NCI-H524 treated with DMSO at 0.1 percent for 48 hours (cell line): ENCODE results near the gene HOXD8.

ENCODE experiments used
- DNase-seq: peaks from one replicate; lab custom pipeline; 2025; lab: John Stamatoyannopoulos, UW

The HOXD8 gene

DNA sequence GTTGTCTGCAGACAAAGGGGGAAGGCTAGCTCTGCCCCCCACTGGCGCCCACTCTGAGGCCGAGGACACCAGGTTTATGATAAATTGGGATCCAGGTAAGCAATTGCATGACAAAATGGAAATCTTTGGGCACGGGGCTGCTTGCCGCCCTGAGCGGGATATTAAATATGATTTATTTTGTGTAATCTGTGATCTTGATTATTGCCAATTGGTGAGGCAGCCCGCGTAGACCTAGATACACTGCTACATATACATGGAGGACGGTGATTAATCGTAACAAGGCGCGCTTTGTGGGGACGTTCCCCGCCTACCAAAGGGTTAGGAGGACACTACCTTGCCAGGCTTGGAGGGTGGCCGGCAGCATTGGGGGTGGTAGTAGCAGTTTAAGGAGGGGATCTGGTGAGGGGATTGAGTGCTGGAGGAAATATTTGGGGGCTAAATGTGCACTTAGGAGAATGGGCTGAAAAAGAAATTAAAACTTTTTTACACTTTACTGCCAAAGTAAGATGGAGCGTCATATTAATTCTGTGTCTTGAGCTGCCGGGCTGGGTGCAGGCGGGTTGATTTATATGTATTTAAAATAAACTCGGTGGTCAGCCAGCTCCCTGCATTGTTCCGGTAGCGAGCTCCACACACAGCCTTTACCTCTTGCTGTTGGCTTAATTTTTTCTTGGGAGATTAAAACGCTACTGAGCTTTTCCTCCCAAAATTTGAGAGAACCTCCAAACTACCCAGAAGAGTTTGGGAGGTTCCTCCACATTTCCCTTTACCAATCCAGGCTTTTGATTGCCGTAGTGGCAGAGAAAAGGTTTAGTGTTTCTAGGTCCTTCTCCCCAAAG, 31.7 kb downstream of the HOXD8 start:
- DNase-seq: no peak

DNA sequence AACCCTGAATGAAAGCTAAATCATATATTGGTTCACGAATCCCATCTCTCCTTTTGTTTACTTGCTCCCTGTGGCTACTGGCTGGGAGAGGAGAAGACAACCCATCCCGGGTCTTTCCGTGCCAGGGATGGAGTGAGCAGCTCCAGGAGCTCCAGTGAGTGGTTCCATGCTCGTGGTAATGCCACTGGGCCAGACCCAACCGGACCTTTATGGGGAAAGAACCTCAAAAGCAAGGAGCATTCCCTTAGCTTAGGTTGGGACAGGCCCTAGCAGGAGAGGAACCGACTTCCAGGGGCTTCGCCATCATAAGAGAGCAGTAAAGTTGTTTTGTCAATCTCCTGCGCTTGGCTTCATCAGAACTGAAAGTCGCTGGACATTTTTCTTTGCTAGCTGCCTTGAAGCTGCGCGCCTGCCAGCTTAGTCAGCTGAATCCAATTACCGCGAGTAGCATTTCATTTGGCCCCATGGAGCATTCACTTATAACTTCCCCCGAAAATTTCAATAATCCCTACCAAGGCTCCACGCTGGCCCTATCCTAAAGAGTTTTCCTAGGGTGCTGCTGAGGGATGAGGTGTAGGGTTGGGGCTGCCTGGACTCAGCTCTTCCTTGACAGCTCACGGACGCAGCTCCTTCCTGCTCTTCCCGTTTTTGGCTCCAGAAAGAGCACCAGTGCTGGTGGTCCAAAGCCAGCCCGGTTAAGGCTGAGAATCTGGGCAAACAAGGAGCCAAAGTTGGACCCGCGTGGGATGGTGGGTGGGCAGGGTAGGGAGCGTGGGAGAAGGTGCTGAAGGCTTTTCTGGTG, 32.5 kb downstream of the HOXD8 start:
- no peak for DNase-seq

GRCh38 chr2:176162911-176163671, 33.6 kb downstream of the HOXD8 start:
- no peak for DNase-seq

DNA sequence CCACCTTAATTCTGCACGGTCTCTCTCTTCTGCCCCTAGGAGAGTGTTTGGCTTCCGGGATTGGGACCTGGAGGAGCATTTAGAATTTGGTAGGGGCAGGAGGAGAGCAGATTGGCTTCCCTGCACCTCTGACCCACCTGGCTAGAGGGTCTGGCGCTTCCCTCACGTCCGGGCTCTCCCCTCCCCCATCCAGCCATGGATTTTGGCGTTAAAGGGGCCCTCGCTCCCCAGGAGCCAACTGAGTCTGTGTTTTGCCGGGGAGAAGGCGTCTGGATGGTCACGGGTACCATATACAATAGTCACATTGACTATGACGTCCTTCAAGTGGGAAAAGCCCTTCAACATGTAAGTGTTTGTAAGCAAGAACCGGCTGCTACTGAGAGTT, 34.2 kb downstream of the HOXD8 start:
- no peak for DNase-seq

GRCh38 chr2:176164201-176164600, 34.7 kb downstream of the HOXD8 start:
- no peak for DNase-seq

- no peak for DNase-seq
Measured at GRCh38 chr2:176164611-176165369, 35.3 kb downstream of the HOXD8 start.

DNA sequence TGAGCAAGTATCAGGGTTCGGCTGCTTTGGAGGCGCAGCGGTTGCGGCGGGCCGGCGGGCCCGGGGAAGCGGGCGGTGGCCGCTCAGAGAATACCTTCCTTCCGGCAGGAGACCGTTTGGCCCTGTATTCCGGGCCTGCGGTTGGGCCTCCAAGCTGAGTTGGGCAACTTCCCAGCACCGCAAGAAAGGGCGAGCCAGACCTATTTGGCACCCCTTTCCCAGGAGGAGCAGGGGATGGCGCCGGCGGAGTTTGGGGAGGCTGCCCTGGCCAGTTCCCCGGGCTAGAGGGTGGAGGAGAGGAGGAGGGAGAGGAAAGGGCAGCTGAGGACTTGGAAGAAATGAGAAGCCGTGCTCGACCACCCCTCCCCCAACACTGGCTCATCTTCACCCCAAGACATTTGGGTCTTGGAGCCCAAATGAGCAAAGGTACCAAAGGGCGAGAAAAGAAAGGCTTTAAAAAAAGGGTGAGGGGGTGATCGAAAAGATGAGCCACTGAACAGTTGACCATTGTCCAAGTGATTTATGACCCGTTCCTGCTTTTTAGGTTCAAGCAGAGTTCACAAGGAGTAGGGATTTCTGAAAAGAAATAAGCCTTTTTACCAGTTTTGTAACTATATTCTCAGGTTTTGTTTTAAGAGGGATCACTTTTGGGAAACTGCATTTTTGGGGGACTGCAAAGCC, 36.0 kb downstream of the HOXD8 start:
- DNase-seq: no peak

DNA sequence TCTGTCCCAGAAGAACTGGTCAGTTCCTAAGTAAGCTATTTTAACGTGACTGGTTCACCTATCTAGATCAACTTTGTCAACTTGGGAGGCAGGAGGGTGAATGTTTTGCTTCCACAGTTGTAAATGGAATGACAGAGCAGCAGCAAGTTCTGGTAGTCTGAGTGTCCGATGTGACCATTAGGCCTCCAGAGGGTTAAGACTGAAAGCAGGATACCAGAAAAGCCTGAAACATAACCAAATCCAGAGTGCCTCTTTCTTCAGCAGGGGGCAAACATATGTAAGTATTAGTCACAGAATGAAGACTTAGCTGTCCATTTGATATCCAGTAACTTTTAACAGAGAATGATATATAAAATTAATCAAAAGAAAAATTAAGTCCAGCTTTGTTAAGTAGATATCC, 36.8 kb downstream of the HOXD8 start:
- DNase-seq: no peak

GRCh38 chr2:176167398-176167797, 37.9 kb downstream of the HOXD8 start:
- DNase-seq: no peak

GRCh38 chr2:176169181-176169580, 39.7 kb downstream of the HOXD8 start:
- no peak for DNase-seq

DNA sequence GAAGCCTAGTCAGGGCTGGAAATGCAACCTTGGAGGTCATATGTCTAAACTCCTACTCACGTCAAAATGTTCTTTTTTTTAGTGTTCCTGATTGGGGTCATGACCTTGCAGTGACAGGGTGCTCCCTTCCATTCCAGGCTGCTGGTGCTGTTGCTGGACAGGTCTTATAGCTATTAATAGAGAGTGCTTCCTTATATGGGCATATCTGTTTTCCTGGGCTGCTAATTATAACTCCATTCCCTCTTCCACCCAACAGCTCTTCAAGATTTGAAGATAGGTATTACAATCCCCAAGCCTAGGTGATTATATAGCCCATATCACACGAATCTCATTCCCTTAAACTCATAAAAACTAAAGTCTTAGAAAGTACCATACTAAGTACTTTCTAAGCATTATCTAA, 40.2 kb downstream of the HOXD8 start:
- DNase-seq: no peak

- DNase-seq: no peak
Measured at GRCh38 chr2:176170602-176171305, 41.2 kb downstream of the HOXD8 start.

DNA sequence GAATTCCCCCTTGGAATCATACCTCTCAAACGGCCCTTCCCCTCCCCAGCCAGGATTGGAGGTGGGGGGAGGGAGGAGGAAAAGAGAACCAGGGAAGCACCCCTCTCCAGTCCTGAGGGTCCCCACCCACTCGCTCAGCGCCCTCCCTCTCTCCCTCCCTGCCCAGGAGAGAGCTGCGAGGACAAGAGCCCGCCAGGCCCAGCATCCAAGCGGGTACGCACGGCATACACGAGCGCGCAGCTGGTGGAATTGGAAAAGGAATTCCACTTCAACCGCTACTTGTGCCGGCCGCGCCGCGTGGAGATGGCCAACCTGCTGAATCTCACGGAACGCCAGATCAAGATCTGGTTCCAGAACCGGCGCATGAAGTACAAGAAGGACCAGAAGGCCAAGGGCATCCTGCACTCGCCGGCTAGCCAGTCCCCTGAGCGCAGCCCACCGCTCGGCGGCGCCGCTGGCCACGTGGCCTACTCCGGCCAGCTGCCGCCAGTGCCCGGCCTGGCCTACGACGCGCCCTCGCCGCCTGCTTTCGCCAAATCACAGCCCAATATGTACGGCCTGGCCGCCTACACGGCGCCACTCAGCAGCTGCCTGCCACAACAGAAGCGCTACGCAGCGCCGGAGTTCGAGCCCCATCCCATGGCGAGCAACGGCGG, 42.0 kb downstream of the HOXD8 start:
- no peak for DNase-seq

DNA sequence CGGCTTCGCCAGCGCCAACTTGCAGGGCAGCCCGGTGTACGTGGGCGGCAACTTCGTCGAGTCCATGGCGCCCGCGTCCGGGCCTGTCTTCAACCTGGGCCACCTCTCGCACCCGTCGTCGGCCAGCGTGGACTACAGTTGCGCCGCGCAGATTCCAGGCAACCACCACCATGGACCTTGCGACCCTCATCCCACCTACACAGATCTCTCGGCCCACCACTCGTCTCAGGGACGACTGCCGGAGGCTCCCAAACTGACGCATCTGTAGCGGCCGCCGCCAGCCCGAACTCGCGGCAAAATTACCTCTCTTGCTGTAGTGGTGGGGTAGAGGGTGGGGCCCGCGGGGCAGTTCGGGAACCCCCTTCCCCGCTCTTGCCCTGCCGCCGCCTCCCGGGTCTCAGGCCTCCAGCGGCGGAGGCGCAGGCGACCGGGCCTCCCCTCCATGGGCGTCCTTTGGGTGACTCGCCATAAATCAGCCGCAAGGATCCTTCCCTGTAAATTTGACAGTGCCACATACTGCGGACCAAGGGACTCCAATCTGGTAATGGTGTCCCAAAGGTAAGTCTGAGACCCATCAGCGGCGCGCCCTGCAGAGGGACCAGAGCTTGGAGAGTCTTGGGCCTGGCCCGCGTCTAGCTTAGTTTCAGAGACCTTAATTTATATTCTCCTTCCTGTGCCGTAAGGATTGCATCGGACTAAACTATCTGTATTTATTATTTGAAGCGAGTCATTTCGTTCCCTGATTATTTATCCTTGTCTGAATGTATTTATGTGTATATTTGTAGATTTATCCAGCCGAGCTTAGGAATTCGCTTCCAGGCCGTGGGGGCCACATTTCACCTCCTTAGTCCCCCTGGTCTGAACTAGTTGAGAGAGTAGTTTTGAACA, 42.7 kb downstream of the HOXD8 start:
- DNase-seq: no peak

DNA sequence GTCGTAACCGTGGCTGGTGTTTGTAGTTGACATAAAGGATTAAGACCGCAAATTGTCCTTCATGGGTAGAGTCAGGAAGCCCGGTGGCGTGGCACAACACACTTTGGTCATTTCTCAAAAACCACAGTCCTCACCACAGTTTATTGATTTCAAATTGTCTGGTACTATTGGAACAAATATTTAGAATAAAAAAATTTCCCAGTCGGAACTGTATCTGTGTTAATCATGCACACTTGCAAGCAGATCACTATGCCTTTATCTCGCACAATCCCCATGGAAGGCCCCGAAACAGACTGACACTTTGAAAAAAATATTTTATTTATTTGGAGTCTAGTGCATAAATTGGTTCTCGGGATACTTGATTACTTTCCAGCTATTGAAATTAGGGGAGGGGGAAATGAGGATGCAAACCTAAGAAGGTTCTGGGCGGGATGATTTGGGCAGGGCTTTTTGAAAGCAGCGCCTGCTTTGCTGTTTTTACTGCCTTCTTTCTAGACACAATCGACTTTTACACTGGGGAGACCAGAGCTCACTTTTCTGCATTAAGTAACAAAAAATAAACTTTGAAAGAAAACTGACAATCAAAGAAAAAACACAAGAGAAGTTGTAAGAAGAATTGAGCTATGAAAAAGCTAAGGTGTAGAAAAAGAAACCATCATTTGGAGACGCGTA, 43.5 kb downstream of the HOXD8 start:
- DNase-seq: no peak

- no peak for DNase-seq
Measured at GRCh38 chr2:176173567-176174381, 44.3 kb downstream of the HOXD8 start.

- peak; percentile 80 for DNase-seq
Measured at GRCh38 chr2:176174382-176174823, 44.9 kb downstream of the HOXD8 start.
